Colonic mucosa (tissue), 4 donors: ENCODE data around the gene THUMPD3. TPM values are rescaled to one million over a fixed set of nuclear protein-coding genes. Genes with fewer than 3 reads are reported as not detected.

Experiments
- DNase-seq: peaks from one replicate; pipeline ENCODE4 v3.0.0-alpha.2; 2020
- H3K27ac ChIP-seq: fragments of 200-600 bp; one replicate; pipeline ENCODE4 v1.8.0; 2021
- H3K27me3 ChIP-seq: fragments of 200-600 bp; one replicate; pipeline ENCODE4 v1.8.0; 2021
- H3K36me3 ChIP-seq: fragments of 200-600 bp; one replicate; pipeline ENCODE4 v1.8.0; 2021
- H3K4me1 ChIP-seq: fragments of 200-600 bp; one replicate; pipeline ENCODE4 v1.8.0; 2021; ENCODE audit warnings: mild to moderate bottlenecking
- H3K4me3 ChIP-seq: fragments of 200-600 bp; one replicate; pipeline ENCODE4 v1.8.0; 2021
- H3K9ac ChIP-seq, 2 donors: one replicate each; pipeline ENCODE4 v1.7.0; 2013; ENCODE audit warnings: control low read depth in 2 of 2, low read depth in 2 of 2, low read length in 2 of 2
- H3K9me3 ChIP-seq: fragments of 200-600 bp; one replicate; pipeline ENCODE4 v1.8.0; 2021
- intact Hi-C: fragments of 100-400 bp; cut with DNase I; formaldehyde crosslinking; loops from one replicate; pipeline ENCODE4 v1.14.1; 2022
- total RNA-seq, 2 donors: library from RNA; stranded (reverse); fragmentation: NEBNext Ultra II Directional in 1 of 2; extraction: Animal tissue kit (Norgen Biotek cat#: 25700) in 1 of 2; gene quantifications; one replicate each; pipeline ENCODE4 v1.2.1, GENCODE V29; 2021
- TF ChIP-seq, protein P1 (sequence below): fragments of 200-600 bp; IDR thresholded peaks from one replicate; pipeline ENCODE4 v1.8.0; 2022; ENCODE audit warnings: antibody characterized with exemption, mild to moderate bottlenecking
- donor health status: healthy.
- donor health status: DM: no; HTN: no; CAD: no.
- donor health status: DM: no; HTN: no; CAD: no.

THUMPD3 gene
- total RNA-seq, 2 donors from 2014 or later, result 40.1 to 46.0 TPM

DNA sequence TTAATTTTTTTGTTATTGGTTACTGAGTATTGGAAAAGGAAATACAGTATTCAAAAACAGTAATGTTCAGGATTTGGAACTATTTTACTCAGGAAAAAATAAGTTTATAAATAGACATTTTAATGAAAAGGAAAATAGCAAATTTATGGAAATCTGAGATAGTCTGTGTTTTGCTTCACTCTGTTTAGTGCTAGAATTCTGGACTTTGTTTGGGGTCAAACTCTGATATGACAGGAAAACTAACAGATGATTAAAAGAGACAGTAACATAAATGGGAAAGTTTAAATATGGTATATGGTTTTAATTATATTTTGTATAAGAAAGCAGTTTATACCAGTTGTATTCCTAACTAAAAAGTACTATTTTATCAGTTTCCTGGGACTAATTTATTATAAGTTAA, 52.0 kb downstream of the THUMPD3 start:
- no peaks in the 10 kb centered on the region for H3K36me3 ChIP-seq
- no peak for DNase-seq
- no peaks in the 10 kb centered on the region for H3K9me3 ChIP-seq
- peaks cover 7% of the 10 kb centered on the region for H3K4me1 ChIP-seq
- no peaks in the 10 kb centered on the region for H3K27me3 ChIP-seq
- no peak overlapping the region for H3K9ac ChIP-seq
- no peak overlapping the region for H3K27ac ChIP-seq
- no peak overlapping the region for H3K4me3 ChIP-seq
- intact Hi-C loops, result no loop called here
- TF ChIP-seq, protein P1, sequence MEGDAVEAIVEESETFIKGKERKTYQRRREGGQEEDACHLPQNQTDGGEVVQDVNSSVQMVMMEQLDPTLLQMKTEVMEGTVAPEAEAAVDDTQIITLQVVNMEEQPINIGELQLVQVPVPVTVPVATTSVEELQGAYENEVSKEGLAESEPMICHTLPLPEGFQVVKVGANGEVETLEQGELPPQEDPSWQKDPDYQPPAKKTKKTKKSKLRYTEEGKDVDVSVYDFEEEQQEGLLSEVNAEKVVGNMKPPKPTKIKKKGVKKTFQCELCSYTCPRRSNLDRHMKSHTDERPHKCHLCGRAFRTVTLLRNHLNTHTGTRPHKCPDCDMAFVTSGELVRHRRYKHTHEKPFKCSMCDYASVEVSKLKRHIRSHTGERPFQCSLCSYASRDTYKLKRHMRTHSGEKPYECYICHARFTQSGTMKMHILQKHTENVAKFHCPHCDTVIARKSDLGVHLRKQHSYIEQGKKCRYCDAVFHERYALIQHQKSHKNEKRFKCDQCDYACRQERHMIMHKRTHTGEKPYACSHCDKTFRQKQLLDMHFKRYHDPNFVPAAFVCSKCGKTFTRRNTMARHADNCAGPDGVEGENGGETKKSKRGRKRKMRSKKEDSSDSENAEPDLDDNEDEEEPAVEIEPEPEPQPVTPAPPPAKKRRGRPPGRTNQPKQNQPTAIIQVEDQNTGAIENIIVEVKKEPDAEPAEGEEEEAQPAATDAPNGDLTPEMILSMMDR, result no peak

DNA sequence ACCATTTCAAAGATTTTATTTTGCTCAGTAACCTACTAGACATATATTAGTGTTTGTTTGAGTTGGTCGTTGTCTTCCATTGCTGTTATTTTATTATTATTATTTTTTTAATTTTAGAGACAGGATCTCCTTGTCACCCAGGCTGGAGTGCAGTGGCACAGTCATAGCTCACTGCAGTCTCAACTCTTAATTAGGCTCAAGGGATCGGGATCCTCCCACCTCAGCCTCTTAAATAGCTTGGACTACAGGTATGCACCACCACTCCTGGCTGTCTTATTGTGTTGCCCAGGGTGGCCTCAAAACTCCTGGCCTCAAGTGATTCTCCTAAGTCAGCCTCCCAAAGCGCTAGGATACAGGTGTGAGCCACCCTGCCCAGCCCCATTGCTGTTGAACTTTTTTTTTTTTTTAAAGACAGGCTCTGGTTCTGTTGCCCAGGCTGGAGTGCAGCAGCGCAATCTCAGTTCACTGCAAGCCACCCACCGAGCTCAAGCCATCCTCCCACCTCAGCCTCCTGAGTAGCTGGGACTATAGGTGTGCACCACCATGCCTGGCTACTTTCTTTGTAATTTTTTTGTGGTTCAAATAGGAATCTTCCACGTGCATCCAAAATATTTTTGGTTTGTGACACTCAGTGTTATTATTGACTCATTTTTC, 52.8 kb downstream of the THUMPD3 start:
- TF ChIP-seq, protein P1, result no peak
- Histone ChIP-seq H3K4me3 (no peak overlapping the region), H3K27ac (no peak overlapping the region), H3K9ac (no peak overlapping the region), H3K27me3 (no peaks in the 10 kb centered on the region), H3K4me1 (peaks cover 7% of the 10 kb centered on the region), H3K36me3 (no peaks in the 10 kb centered on the region), H3K9me3 (no peaks in the 10 kb centered on the region)
- DNase-seq, result no peak
- intact Hi-C loops, result no loop called here

DNA sequence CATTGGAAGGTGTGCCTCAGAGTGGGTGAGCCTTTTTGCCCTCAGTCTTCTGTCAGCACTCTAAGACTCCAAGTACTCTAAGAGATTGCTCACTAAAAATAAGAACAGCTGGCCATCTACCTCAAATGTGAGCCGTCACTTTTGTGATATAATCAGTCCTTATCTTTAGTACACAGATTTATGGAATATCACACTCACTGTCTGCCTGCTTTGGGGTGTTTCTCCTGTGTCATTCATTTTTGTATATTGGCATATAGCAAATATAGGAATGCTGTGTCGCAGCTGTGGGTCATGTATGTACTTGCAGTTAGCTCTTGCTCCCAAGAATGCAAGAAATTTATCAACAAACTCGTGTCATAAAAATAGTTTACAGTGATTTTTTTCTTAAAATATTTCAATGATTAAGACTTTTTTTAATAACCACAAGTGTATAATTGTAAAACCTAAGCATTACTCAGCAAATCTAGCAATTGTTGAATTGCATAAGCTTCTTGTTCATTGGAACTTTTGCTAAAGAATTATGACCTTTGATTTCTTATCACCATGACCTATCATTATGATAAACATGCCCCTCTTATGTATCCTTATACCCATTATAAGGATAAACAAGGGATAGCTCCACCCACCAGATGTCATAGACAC, 53.4 kb downstream of the THUMPD3 start:
- TF ChIP-seq, protein P1, result no peak
- H3K9ac ChIP-seq, result no peak overlapping the region
- DNase-seq, result no peak
- intact Hi-C loops, result no loop called here
- no peaks in the 10 kb centered on the region for H3K27me3 ChIP-seq
- no peak overlapping the region for H3K27ac ChIP-seq
- no peak overlapping the region for H3K4me3 ChIP-seq
- H3K36me3 ChIP-seq, result no peaks in the 10 kb centered on the region
- peaks cover 9% of the 10 kb centered on the region for H3K4me1 ChIP-seq
- no peaks in the 10 kb centered on the region for H3K9me3 ChIP-seq

DNA sequence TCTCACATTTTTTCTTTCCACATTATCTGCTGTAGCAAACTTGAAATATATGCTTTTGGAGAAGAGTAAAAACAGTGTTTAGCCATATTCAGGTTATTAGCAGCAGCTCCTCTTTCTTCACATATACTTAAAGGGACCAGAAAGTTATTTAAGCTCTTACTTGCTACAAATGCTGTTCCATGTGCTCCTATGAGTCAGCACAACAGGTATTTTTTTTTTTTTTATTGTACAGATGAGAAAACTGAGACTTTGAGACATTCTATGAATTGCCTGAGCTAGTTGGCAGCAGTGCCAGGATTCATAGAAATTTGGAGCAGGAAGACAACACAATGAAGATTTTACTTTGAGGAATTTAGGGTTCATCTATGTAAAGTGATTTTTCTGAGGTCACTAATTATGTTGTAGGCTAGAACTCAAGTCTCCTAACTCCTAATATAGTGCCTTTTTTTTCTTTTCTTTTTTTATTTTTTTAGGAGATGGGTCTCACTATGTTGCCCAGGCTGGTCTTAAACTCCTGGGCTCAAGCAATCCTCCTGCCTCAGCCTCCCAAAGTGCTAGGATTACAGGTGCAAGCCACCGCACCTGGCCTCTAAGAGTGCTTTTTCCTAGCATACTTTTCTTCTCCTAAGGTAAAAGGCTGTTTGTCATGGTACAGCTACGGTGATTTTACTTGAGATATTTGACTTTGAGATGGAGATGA, 58.1 kb downstream of the THUMPD3 start:
- H3K9ac ChIP-seq, result no peak overlapping the region
- H3K4me1 ChIP-seq, result peaks cover 17% of the 10 kb centered on the region
- no peak for DNase-seq
- H3K27me3 ChIP-seq, result no peaks in the 10 kb centered on the region
- intact Hi-C loops, result no loop called here
- H3K4me3 ChIP-seq, result no peak overlapping the region
- peak overlapping the region; percentile 8 for H3K27ac ChIP-seq
- TF ChIP-seq, protein P1, result no peak
- H3K9me3 ChIP-seq, result no peaks in the 10 kb centered on the region
- H3K36me3 ChIP-seq, result no peaks in the 10 kb centered on the region

DNA sequence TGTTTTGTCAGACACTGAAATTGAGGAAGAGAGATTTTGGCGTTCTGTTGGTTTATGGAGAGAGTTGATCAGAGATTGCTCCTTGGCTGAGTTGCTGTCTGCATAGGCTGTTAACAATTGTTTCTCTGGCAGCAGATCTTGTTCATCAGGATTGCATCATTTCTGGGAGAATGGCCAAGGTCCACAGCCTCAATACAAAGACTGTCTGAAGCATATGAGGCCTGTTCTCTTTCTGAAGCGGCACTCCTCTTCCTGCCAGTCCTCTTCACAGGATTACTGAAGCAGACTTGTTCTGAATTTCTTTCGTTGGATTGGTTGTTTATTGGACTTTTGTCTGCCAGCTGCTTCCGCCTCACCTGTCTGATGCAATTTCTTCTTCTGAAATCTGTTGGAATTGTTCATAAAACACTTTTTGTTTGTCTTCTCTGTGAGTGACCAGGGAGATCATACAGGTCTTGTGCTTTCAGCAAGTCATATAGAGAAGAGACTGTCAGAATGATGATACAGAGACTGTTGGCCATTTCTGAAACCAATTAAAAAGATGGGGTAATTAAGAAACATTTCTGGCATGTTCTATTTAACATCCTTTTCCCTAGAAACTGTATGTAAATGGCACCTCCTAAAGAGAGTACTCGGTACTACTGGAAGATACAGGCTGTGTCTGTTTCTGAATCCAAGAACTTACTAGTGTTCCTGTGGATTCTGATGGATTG, 60.0 kb downstream of the THUMPD3 start:
- H3K36me3 ChIP-seq, result no peaks in the 10 kb centered on the region
- no peaks in the 10 kb centered on the region for H3K27me3 ChIP-seq
- TF ChIP-seq, protein P1, result peak; percentile 38
- H3K9me3 ChIP-seq, result no peaks in the 10 kb centered on the region
- peaks cover 17% of the 10 kb centered on the region for H3K4me1 ChIP-seq
- H3K4me3 ChIP-seq, result no peak overlapping the region
- peak; percentile 94 for DNase-seq
- intact Hi-C loops, result no loop called here
- H3K9ac ChIP-seq, result peak overlapping the region in 1 of 2 donors; percentile 67
- H3K27ac ChIP-seq, result peak overlapping the region; percentile 89
